ENCODE measurements around the gene ZSWIM5.
A peak's percentile ranks its signal among the peaks of the same experiment; 100 is the strongest.
"Not testable (repeated sequence)": the region's sequence is repeated elsewhere in the genome, so short reads cannot be mapped to it uniquely, and the experiment has no call there.

Gene ZSWIM5

GRCh38 chr1:45084562-45084961 lies 121.8 kb downstream of the ZSWIM5 start:
- DNase-seq, result no peak

DNA sequence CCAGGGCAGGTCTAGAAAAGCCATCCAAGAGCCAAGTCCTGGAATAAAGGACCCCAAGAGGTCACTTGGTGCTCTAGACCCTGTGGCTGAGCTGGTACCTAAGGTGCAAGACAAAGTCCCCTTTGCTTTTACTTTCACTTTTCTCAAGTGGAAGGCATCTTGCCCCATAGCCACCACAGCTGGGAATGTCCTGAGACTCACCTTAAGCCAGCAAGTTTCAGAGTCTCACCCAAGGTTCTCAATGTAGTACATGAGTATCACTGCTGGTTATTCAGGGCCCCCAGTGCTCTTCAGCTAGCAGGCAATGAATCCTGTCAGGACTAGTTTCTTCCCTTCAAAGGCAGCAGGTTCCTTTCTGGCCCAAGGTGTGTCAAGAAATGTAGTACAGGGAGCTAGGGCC lies 126.9 kb downstream of the ZSWIM5 start:
- DNase-seq, result no peak

DNA sequence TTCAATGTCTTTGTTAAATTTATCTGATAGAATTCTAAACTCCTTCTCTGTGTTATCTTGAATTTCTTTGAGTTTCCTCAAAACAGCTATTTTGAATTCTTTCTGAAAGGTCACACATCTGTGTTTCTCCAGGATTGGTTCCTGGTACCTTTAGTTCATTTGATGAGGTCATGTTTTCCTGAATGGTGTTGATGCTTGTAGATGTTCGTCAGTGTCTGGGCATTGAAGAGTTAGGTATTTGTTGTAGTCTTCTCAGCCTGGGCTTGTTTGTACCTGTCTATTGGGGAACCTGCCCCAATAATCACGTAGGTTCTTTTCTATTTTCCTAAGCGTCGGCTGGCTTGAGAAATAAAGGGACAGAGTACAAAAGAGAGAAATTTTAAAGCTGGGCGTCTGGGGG lies 129.4 kb downstream of the ZSWIM5 start:
- DNase-seq, result not testable (repeated sequence)

DNA sequence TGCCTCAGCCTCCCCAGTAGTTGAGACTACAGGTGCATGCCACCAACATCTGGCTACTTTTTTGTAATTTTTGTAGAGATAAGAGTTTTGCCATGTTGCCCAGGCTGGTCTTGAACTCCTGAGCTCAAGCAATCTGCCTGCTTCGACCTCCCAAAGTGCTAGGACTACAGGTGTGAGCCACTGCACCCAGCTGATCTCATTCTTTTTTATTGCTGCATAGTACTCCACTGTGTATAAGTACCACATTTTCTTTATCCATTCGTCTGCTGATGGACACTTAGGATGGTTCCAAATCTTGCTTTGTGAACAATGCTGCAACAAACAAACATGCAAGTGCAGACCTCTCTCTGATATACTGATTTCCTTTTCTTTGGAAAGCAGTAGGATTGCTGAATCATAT lies 134.8 kb downstream of the ZSWIM5 start:
- DNase-seq, result no peak

DNA sequence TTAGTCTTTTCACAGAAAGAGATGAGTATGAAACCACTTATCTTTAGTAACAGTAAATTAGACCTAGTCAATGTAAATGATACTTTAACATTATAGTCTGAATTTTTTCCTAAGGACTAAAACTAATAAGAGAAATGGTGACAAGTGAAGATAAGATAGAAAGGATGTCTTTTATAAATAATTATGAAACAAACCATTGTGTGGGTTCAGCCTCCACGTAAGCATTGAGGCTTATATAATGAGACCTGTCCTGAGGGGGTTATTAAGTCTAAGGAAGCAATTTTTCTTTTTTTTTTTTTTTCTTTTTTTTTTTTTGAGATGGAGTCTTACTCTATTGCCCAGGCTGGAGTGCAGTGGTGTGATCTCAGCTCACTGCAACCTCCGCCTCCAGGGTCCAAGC lies 138.6 kb downstream of the ZSWIM5 start:
- no peak for DNase-seq

- no peak for DNase-seq
These were observed 141.3 kb downstream of the ZSWIM5 start for GRCh38 chr1:45065083-45065482.

GRCh38 chr1:45062463-45062862 lies 143.9 kb downstream of the ZSWIM5 start:
- not testable (repeated sequence) for DNase-seq

DNA sequence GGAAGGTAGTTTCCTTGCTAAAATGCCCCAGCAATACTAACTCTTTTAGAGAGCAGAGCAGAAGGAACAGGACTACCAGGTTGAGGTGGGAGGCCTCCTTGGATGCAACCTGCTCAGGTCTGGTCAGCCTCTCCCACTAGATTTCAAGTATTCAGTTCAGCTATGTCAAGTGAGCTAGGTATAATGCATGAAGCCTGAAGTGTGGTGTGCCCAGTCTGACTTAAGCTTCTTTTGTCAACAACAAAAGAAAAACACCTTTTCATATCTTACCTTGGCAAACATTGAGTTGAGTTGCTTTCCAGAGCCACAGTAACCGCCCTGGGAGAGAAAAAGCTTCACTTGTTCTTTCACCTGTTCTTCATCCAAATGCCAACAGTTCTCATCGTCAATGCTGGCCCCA lies 146.6 kb downstream of the ZSWIM5 start:
- no peak for DNase-seq

- DNase-seq, result no peak
These were observed 148.9 kb downstream of the ZSWIM5 start for GRCh38 chr1:45057542-45057941.

DNA sequence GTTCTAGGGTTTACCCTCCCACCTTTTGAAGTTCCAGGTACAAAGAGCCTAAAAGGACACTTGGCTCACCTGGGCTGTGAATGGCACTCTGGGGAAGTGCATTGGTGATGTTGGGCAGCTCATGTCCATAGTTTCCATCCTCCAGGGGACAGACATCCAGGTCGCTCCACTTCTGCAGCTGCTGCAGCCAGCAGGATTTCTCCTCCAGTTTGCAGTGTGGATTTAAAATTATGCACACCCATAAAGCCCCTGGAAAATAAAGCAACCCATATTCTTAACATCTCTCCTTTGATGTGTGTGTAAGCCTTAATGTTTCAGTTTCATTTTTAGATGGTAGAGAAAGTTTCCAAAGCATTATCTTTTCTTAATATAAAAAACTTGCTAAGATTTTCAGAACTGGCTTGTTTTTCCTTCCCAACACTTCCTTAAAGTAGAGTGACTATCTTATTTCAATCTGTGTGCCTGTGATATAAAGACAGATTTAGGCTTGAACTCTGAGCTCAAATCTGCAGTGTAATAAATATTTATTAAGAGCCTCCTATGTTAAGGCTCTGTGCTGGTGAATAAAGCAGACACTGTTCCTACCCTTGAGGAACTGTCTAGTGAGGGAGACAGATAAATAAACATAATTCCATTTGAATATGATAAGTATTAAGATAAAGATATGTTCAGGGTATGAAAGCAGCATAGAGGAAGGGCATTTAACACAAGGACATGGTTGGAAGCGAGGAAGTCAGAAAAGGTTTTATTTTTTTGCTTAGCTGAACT lies 155.2 kb downstream of the ZSWIM5 start:
- no peak for DNase-seq

- no peak for DNase-seq
These were observed 159.4 kb downstream of the ZSWIM5 start for GRCh38 chr1:45047032-45047431.

- no peak for DNase-seq
These were observed 161.5 kb downstream of the ZSWIM5 start for GRCh38 chr1:45044916-45045315.

DNA sequence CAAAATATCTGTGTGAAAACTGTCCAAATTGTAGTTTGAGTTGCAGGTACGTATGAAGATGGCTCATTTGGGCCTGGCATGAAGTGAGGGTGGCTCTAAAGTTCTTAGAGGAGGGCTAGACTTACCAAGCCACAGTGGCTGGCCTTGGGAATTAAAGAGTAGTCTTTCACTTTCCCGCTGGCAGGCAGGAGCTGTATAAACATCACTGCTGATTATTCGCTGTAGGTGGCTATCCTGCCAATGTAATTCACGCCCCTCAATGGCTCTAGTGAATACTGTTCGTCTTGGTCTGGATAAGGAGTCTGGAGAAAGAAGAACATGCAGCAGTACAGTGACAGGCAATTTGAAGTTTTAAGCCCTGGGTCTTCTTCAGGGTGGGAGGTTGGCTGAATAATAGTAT lies 163.3 kb downstream of the ZSWIM5 start:
- DNase-seq, result no peak

DNA sequence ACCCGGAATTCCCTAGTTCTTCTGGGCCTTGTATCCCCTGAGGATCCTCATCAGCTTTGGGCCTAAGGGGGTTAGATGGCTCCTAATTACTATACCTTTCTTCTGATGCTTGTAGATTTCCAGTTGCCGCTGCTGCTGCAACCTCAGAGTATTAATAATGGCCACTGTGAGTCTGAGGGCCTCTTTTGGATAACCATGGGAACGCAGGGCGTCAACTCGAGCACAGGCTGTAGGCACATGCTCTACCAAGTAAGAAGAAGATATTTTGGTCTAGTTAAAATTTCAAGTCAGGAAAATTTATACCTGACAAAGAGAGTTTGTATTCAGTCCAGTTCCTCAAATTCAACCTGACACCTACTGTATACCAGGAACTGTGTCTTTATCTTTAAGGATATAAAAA lies 166.1 kb downstream of the ZSWIM5 start:
- no peak for DNase-seq

DNA sequence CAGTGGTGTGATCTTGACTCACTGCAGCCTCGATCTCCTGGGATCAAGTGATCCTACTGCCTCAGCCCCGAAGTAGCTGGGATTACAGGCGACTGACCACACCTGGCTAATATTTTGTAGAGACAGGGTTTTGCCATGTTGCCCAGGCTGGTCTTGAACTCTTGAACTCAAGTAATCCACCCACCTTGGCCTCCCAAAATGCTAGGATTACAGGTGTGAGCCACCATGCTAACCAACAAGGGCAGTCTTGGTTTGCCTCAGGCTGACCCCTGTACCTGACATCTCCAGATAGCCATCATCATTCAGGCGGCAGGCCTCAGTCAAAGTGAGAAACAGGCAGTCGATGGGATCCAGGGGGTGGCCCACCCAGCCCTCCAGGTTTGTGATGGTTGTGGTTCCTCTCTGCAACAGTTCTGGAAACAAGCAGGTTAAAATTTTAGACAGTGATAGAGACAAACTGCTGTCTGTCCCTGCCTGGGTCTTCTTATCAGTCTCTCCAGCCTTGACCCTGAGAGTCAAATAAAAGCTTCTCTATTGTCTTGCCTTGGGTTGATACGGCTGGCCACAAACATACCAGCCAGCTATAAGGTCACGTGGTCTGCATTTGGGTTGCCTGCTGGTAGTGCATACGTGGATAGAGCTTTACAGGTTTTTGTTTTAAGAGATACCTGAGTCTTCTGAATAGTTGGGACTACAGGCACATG lies 167.6 kb downstream of the ZSWIM5 start:
- DNase-seq, result no peak

GRCh38 chr1:45038240-45038639 lies 168.2 kb downstream of the ZSWIM5 start:
- DNase-seq, result no peak

GRCh38 chr1:45037456-45037855 lies 168.9 kb downstream of the ZSWIM5 start:
- DNase-seq, result no peak

GRCh38 chr1:45035631-45036301 lies 170.6 kb downstream of the ZSWIM5 start:
- no peak for DNase-seq

GRCh38 chr1:45033356-45033755 lies 173.0 kb downstream of the ZSWIM5 start:
- DNase-seq, result no peak

DNA sequence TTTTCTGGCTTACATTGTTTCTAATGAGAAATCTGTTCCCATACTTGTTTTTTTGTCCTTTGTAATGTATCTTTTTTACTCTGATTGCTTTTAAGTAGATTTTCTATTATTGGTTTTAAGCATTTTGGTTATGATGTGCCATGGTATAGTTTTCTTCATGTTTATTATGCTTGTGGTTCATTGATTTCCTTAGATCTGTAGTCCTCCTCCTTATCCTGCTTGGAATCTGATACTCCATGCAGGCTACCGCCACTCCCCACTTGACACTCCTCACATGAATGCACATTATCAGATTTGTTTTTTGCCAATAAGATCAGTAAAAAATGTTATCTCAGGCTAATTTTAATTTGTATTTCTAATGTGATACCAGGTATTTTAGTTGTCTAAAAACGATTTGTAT lies 173.6 kb downstream of the ZSWIM5 start:
- no peak for DNase-seq

DNA sequence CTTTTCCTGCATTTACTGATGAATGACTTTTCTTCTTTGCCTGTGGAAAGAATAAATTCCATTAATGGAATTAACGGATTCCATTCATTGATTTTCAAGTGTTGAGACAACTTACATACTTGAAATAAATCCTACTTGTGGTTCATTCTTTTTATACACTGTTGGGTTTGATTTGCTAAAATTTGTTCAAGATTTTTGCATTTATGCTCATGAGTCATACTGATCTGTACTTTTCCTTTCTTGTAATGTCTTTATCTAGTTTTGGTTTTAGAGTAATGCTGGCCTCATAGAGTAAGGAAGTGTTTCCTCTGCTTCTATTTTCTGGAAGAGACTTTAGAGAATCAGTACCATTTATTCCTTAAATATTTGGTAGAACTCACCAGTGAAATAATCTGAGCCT lies 180.0 kb downstream of the ZSWIM5 start:
- no peak for DNase-seq

DNA sequence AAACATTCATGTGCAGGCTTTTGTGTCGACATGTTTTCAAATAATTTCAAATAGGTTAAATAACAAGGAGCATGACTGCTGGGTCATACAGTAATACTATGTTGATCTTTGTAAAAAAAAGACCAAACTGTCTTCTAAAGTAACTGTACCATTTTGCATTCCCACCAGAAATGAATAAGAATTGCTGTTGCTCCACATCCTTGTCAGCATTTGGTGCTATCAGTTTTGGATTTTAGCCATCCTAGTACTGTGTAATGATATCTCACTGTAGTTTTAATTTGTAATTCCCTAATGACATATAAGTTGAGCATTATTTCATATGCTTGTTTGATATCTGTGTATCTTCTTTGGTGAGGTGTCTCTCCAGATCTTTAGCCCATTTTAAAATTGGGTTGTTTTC lies 182.7 kb downstream of the ZSWIM5 start:
- DNase-seq, result no peak

DNA sequence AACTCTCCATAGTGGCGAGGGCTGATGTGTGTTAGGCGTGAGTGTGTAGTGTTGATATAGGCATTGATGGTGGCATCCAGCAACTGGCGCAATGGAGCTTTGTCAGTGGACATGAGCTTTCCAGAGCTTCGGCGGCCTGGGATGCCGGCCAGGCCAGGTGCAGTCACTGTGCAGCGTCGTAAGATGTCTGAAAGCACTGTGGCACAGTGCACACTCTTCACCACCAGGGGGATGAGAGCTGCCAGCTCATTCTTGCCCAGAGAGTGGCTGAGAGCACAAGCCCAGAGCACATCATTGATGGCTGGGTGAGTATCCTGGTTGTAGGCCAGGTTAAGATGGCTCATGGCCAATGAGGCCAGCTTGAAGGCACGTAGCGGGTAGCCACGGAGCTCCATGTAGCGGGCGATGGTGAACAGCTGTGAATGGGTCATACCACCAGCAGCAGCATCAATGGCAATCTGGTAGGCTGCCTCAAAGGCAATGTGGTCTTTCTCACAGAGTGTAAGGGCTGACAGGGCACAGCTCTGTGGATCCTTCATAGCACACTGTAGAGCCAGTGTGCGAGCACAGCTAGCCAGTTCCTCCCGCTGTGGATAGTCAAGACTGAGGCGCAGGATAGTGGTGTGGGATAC lies 187.7 kb downstream of the ZSWIM5 start:
- DNase-seq, result peak; percentile 23

- no peak for DNase-seq
These were observed 189.6 kb downstream of the ZSWIM5 start for GRCh38 chr1:45016767-45017166.
